GM10847 (cell line): ENCODE results near the gene SCO2.

Experiments used
- POLR2A ChIP-seq: IDR thresholded peaks from 2 replicates; pipeline ENCODE4 v1.6.1; 2011; ENCODE audit not compliant: insufficient read length; ENCODE audit errors: extremely low read depth

Gene SCO2

GRCh38 chr22:50521710-50522109 lies 3.7 kb downstream of the SCO2 start:
- no peak for TF ChIP-seq POLR2A

DNA sequence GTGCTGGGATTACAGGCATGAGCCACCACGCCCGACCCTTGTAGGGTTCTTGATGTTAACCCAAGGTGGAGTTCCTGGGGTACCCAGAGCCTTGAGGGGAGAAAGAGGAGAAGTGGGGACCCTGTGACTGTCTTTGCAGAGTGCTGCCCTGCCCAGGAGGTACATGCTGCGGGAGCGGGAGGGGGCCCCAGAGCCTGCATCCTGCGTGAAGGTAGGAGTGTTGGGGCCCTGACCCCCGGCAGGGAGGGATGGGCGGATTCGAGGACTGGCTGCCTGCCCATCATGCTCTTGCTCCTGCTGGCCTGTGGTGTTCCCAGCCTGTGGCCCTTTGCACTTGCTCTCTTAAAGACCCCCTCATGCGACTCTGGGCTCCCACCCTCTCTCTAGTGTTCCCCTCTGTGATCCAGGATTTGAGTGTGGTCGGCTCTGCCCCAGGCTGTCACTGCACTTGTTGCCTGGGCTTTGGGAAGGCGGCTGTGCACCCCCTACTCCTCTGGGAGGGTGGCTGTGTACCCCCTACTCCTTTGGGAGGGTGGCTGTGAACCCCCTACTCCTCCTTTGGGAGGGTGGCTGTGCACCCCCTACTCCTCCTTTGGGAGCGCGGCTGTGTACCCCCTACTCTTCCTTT lies 4.5 kb downstream of the SCO2 start:
- TF ChIP-seq POLR2A, result no peak

DNA sequence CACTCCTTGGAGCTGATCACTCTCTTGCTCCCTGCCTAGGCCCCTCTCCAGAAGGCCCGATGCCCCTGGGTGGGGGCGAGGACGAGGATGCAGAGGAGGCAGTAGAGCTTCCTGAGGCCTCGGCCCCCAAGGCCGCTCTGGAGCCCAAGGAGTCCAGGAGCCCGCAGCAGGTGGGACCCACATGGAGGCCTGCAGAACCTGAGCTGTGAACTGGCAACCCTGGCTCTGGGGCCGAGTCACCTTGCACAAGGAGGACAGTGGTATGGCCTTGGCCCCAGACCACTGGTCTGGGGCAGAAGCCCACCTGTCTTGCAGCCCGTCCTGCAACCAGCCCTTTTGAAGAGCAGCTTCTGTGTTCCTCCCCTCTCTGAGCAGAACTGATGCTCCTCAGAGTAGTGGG lies 6.2 kb downstream of the SCO2 start:
- no peak for TF ChIP-seq POLR2A

DNA sequence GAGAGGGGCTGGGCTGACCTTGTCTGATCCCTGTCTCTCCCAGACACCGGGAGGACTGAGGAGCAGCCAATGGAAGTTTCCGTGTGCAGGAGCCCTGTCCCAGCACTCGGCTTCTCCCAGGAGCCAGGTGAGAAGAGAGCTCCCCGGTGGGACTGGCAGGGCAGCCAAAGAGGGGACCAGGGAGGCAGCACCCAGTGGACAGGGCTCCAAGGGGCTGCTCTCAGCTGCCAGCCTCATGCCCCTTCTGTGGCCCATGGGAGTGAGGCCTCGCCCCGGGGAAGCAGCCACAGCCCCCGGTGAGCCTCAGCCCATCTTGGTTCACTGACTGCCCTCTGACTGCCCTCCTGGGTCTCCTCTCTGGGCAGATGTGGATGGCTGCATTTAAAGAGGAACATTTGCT lies 6.8 kb downstream of the SCO2 start:
- no peak for TF ChIP-seq POLR2A

- no peak for TF ChIP-seq POLR2A
Measured at GRCh38 chr22:50517495-50518260, 7.7 kb downstream of the SCO2 start.

DNA sequence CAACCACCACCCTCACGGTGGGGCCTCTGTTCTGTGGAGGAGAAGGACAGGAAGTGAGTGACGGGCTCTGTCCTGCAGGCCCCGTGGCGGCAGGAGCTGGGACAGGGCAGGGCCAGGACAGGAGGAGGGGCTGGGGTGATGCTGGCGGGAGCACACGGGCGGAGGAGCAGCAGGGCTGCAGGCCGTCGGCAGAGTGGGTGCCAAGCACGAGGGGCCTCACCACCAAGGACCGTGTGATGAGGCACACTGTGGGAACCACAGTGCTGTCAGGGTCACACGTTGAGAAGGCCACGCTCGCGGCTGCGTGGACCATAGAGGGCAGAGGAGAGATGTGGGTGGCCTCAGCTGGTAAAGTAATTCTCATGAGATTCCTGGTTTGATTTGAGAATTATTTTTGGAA lies 8.5 kb downstream of the SCO2 start:
- no peak for TF ChIP-seq POLR2A

DNA sequence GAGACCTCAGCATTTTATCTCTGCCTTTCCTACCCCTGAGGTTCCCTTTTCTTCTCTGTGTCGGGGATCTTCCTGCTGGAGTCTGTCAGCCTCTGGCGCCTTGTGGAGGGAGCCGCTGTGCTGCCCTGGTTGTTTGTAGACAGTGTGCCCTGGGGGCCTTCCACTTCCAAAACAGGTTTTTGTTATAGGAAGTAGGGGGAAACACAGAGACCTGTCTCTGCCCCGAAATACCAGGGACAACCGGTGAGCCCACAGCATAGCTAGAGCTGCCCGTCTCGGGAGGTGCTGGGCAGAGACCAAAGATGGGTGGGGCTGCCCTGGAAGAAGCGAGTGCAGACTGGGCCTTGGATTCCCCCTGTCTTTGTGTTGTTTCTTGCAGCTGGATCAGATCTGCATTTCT lies 9.3 kb downstream of the SCO2 start:
- TF ChIP-seq POLR2A, result no peak

GRCh38 chr22:50513175-50513574 lies 12.2 kb downstream of the SCO2 start:
- no peak for TF ChIP-seq POLR2A

DNA sequence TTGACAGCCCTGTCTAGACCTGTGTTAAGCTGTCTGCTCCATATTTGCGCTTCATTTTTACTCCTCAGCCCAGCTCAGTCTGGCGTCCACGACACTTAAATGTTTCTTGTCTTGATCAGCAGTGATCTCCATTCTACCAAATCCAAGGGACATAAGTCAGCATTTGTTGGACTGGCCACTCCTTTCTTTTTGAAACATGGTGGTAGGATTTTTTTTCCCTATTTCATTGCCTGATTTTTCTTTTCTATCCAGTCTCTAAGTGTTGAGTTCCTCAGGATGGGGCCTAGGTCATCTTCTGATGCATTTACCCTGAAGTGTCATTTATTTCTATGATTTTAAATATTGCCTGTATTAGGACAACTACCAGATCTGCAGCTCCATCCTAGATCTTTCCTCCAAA lies 16.5 kb downstream of the SCO2 start:
- TF ChIP-seq POLR2A, result no peak

GRCh38 chr22:50507991-50508884 lies 17.2 kb downstream of the SCO2 start, which contains the start of gene NCAPH2:
TSS of gene NCAPH2 (plus strand) at chr22:50508224. CDS start at chr22:50508338, 114 bp downstream.
- TF ChIP-seq POLR2A, result peak; percentile 75

- TF ChIP-seq POLR2A, result peak; percentile 64
Measured at GRCh38 chr22:50507421-50507990, 17.9 kb downstream of the SCO2 start, which contains the start of gene LMF2. TSS of gene LMF2 (minus strand) at chr22:50507702. CDS start at chr22:50507675, 27 bp downstream.

DNA sequence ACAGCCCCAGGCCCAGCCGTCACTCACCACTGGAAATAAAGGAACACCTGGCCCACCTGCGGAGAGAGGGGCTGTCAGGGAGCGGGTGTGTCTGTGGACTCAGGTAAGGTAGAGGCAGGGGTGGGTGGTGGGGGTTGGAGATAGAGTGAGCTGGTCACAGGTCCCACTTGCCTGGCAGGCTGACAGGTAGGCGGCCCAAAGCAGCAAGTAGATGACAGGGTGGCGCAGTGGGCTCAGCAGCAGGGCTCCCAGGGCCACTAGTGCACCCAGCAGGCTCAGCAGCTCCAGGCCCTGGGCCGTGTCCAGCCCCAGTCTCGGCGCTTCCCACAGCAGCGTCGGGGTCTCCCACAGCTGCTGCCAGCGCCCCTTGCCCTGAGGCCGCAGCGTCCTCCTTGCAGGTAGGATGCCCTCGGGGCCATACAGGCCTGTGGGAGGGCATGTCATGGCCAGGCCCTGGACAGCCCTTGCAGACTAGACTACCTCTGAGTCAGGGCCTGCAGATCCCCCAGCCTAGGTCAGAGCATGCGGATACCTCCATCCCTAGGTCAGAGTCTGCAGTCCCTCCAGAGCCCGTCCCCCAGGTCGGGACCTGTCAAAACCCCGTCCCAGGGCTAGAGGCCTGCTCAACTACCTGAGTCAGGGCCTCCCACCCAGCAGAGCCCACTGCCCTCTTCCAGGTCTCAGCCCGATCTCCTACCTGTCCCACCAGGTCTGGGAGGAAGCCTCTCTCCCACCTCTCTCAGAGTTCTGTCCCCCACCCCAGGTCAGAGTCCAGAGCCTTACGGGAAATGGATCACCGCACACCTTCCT lies 18.6 kb downstream of the SCO2 start:
- no peak for TF ChIP-seq POLR2A

DNA sequence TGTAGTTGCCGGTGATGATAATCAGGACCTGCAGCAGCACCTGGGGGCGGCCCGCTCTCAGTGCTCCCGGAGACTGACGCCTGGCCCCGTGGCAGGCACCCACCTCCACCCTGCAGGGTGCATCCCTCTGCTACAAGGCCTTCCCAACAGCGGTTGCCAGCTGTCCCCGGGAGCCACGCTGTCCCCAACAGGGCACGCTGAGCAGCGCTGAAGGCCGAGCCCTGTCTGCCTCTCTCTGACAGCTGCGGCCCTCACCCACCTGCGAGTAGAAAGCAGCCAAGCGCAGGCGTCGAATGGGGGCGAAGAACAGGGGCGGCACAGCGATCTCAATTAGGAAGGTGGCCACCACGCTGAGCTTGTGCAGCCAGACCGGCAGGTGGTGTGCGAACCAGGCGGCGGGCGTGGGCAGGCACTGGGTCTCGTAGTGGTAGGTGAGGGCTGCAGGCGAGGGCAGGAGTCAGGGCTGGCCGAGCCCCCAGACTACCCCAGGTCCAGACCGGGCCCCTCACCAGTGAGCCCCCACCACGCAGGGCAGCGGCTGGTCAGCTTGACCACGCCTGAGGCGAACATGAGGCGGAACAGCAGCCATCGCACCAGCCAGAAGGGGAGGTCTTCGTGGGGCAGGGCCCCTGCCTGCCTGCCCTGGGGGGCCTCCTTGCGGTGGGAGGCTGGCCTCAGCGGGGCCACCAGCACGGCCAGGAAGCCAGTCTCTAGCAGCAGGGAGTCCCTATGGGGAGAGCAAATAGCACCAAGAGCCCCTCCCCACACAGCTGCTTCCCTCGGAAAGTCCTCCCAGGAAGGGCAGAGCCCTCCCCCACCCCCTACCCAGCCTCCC lies 19.4 kb downstream of the SCO2 start:
- no peak for TF ChIP-seq POLR2A
